Effector memory CD4-positive, alpha-beta T cell (primary cell): Measurements from ENCODE around the gene GPC4.

Source experiments
- DNase-seq, 3 donors: peaks; one replicate each; pipeline ENCODE4 v3.0.0-alpha.2; 2020
- H3K27ac ChIP-seq: 2 replicates; pipeline ENCODE4 v1.7.0; 2013; ENCODE audit warnings: mild to moderate bottlenecking, low read length, moderate library complexity; ENCODE audit not compliant: insufficient read depth, poor library complexity, severe bottlenecking
- H3K27me3 ChIP-seq: replicated peaks from 2 replicates; pipeline ENCODE4 v1.7.0; 2013; ENCODE audit warnings: mild to moderate bottlenecking, low read length; ENCODE audit not compliant: insufficient read depth, control insufficient read depth, poor library complexity, severe bottlenecking
- H3K36me3 ChIP-seq: 2 replicates; pipeline ENCODE4 v1.7.0; 2013; ENCODE audit warnings: mild to moderate bottlenecking, low read length, moderate library complexity; ENCODE audit not compliant: control insufficient read depth, insufficient read depth
- H3K4me1 ChIP-seq: 2 replicates; pipeline ENCODE4 v1.7.0; 2013; ENCODE audit warnings: low read length, mild to moderate bottlenecking; ENCODE audit not compliant: control insufficient read depth, insufficient read depth, poor library complexity, severe bottlenecking
- H3K4me3 ChIP-seq: 2 replicates; pipeline ENCODE4 v1.7.0; 2013; ENCODE audit warnings: low read length, low read depth, mild to moderate bottlenecking; ENCODE audit not compliant: insufficient read depth, poor library complexity, severe bottlenecking
- H3K9me3 ChIP-seq: 2 replicates; pipeline ENCODE4 v1.7.0; 2013; ENCODE audit warnings: mild to moderate bottlenecking, low read length, moderate library complexity; ENCODE audit not compliant: control insufficient read depth

GPC4 gene

GRCh38 chrX:133392671-133393070 is 22.6 kb downstream of the GPC4 start:
- Histone ChIP-seq H3K4me1 (no peaks in the 10 kb centered on the region), H3K9me3 (no peaks in the 10 kb centered on the region), H3K4me3 (no peak overlapping the region), H3K36me3 (no peaks in the 10 kb centered on the region), H3K27ac (no peak overlapping the region), H3K27me3 (no peaks in the 10 kb centered on the region)
- DNase-seq, result no peak

DNA sequence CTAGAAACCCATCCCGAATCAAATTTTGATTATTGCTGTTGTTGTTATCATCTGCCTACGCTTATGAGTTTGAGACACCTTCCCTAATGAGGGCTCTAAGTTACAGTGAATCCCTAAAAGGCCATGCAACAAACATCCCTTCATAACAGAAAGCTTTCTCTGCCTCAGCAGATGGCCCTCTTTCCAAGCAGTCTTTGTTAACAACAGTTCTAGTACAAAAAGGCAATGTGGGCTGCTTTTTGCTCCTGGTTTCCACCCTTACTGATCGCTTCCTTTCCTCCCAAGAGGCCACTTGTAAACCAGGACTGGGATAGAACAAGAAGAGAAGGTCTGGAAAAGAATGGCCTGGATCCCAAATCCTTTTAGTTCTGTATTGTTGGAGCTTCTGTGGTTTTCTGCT is 24.2 kb downstream of the GPC4 start:
- no peaks in the 10 kb centered on the region for H3K27me3 ChIP-seq
- H3K9me3 ChIP-seq, result no peaks in the 10 kb centered on the region
- H3K4me3 ChIP-seq, result no peak overlapping the region
- no peak for DNase-seq
- no peak overlapping the region for H3K27ac ChIP-seq
- no peaks in the 10 kb centered on the region for H3K4me1 ChIP-seq
- no peaks in the 10 kb centered on the region for H3K36me3 ChIP-seq

- no peak for DNase-seq
These were observed 24.6 kb downstream of the GPC4 start for GRCh38 chrX:133390676-133391075.

GRCh38 chrX:133389975-133390374 is 25.3 kb downstream of the GPC4 start:
- no peak for DNase-seq
- no peaks in the 10 kb centered on the region for H3K27me3 ChIP-seq
- H3K9me3 ChIP-seq, result no peaks in the 10 kb centered on the region
- H3K27ac ChIP-seq, result no peak overlapping the region
- H3K36me3 ChIP-seq, result no peaks in the 10 kb centered on the region
- H3K4me3 ChIP-seq, result no peak overlapping the region
- H3K4me1 ChIP-seq, result no peaks in the 10 kb centered on the region

More at GRCh38 chrX:133390676-133391075, 24.6 kb downstream of the GPC4 start:
- H3K36me3 ChIP-seq, result no peaks in the 10 kb centered on the region
- H3K27me3 ChIP-seq, result no peaks in the 10 kb centered on the region
- no peak overlapping the region for H3K4me3 ChIP-seq
- no peaks in the 10 kb centered on the region for H3K4me1 ChIP-seq
- H3K27ac ChIP-seq, result no peak overlapping the region
- no peaks in the 10 kb centered on the region for H3K9me3 ChIP-seq

GRCh38 chrX:133384454-133384853 is 30.8 kb downstream of the GPC4 start:
- Histone ChIP-seq H3K27me3 (no peaks in the 10 kb centered on the region), H3K27ac (no peak overlapping the region), H3K4me1 (no peaks in the 10 kb centered on the region), H3K9me3 (no peaks in the 10 kb centered on the region), H3K4me3 (no peak overlapping the region), H3K36me3 (no peaks in the 10 kb centered on the region)
- DNase-seq, result no peak

DNA sequence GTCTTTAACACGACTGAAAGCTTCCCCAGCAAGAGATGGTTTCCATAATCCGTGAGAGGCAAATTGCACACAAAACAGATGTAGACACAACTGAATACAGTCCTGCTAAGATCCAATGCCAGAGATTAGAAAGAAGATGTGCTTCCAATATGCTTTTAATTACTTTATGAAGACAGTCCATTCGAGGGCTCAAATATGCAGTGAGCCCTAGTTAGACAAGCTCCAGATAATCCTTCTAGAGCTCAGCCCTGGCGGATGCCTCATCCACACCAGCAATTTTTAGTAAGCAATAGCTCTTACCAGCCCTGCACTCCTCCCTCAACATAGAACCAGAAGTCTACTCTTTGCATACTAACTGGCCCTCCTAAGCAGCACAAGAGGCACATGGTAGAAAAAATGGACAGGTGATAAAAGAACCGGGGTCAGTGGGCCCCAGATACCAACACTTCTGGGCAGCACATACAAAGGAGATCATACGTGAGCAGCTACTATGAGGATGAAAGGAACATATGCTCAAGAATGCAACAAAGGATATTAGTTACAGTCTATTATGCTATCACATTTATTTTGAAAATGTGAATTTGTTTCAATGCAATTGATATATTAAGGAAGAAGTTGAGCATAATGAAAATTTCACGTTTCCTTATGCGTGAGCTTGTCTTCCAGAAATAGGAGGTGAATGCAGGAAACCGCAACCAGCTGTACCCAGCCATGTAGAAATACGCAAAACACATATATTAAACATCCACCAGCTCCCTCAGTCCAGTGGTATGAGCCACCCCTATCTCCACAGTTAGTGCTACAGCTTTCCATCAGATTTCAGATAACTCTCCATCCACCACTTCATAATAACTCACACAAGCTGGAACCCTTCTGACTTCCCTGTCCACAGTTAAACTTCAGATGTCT is 34.3 kb downstream of the GPC4 start:
- Histone ChIP-seq H3K4me3 (no peak overlapping the region), H3K36me3 (no peaks in the 10 kb centered on the region), H3K9me3 (no peaks in the 10 kb centered on the region), H3K4me1 (no peaks in the 10 kb centered on the region), H3K27me3 (no peaks in the 10 kb centered on the region), H3K27ac (no peak overlapping the region)
- DNase-seq, result no peak

GRCh38 chrX:133376422-133376821 is 38.9 kb downstream of the GPC4 start:
- Histone ChIP-seq H3K36me3 (no peaks in the 10 kb centered on the region), H3K4me1 (no peaks in the 10 kb centered on the region), H3K27ac (no peak overlapping the region), H3K4me3 (no peak overlapping the region), H3K9me3 (no peaks in the 10 kb centered on the region), H3K27me3 (no peaks in the 10 kb centered on the region)
- DNase-seq, result no peak

DNA sequence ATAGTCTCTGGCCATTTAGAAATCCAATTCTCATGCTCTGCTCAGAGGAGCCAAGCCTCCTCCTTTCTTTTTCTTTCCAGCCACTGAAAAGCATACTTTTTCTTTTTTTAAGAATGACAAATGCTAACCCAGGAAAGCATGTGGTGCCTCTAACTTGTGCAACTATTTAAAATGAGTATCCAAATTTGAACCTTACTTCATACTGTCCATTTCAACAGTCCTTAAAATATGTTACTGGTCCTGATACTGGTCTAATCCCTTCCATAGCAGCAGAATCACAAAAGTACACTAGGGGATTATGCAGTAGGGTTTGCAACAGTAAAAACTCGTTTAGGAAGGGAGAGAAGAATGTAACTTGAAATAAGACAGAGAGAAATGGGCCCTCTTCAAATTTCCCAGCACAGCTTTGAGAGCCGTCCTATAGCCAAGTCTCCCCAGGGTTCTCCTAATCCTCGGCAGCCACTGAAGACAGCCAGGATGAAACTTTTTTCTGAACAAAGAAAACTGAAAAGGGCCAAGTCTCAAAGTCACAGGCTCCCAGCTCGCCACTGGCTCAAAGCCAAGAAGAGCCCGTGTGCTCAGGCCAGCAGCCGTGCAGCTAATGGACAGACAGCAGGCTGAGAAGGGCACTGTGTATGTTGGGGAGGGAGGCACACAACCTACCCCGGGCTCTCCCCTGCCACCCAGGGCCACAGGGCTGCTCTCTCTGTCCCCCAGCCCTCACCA is 39.5 kb downstream of the GPC4 start:
- no peaks in the 10 kb centered on the region for H3K36me3 ChIP-seq
- no peak overlapping the region for H3K27ac ChIP-seq
- no peaks in the 10 kb centered on the region for H3K27me3 ChIP-seq
- no peak overlapping the region for H3K4me3 ChIP-seq
- no peaks in the 10 kb centered on the region for H3K4me1 ChIP-seq
- no peak for DNase-seq
- H3K9me3 ChIP-seq, result no peaks in the 10 kb centered on the region

- Histone ChIP-seq H3K4me1 (no peaks in the 10 kb centered on the region), H3K9me3 (no peaks in the 10 kb centered on the region), H3K4me3 (no peak overlapping the region), H3K27ac (no peak overlapping the region), H3K27me3 (no peaks in the 10 kb centered on the region), H3K36me3 (no peaks in the 10 kb centered on the region)
- DNase-seq, result no peak
These were observed 40.4 kb downstream of the GPC4 start for GRCh38 chrX:133374874-133375387.
